Gastroesophageal sphincter (tissue), 3 donors: ENCODE measurements around the gene ZBED5.

Experiments used
- CTCF ChIP-seq, 4 experiments: fragments of 200-600 bp in 2 of 4; fragments of 450-650 bp in 2 of 4; sonication (generic) in 1 of 4; IDR thresholded peaks; one replicate each; pipeline ENCODE4 v1.5.1; 2017 to 2019; ENCODE audit warnings: antibody characterized with exemption in 4 of 4, mild to moderate bottlenecking in 2 of 4, moderate library complexity in 2 of 4
- POLR2A ChIP-seq, 2 donors: fragments of 450-650 bp; IDR thresholded peaks; one replicate each; pipeline ENCODE4 v1.6.1; 2017; ENCODE audit warnings: antibody characterized with exemption in 2 of 2, mild to moderate bottlenecking in 2 of 2, moderate library complexity in 1 of 2
- POLR2AphosphoS5 ChIP-seq: sonication (generic); formaldehyde crosslinking; IDR thresholded peaks from one replicate; pipeline ENCODE4 v1.6.1; 2017; ENCODE audit warnings: antibody characterized with exemption

GRCh38 chr11:10828402-10828801 is 29.5 kb downstream of the ZBED5 start:
- TF ChIP-seq CTCF (IDR thresholded peaks at IDR 0.05) (no peak), POLR2A (IDR thresholded peaks at IDR 0.05) (no peak), POLR2AphosphoS5 (no peak)
